Left renal pelvis (tissue), 4 donors: ENCODE results near the gene FBXW11. TPM values are rescaled to one million over a fixed set of nuclear protein-coding genes. Genes with fewer than 3 reads are reported as not detected.
"Not testable (repeated sequence)": the region's sequence is repeated elsewhere in the genome, so short reads cannot be mapped to it uniquely, and the experiment has no call there.

Experiments used
- DNase-seq, 4 donors: peaks; one replicate each; pipeline ENCODE4 v3.0.0-alpha.2; 2013; ENCODE audit warnings: low read depth in 4 of 4, low spot score in 3 of 4
- polyA plus RNA-seq, 4 donors: library from polyadenylated mRNA; unstranded; fragments of 120-200 nt; gene quantifications; one replicate each; pipeline ENCODE4 v1.2.1, GENCODE V29; 2013; ENCODE audit not compliant: insufficient read length in 4 of 4

Gene FBXW11
- polyA plus RNA-seq, 4 donors, result 51.8 to 62.2 (median 55.3) TPM

GRCh38 chr5:172020110-172020786 lies 13.8 kb upstream of the FBXW11 start:
- not testable (repeated sequence) for DNase-seq

DNA sequence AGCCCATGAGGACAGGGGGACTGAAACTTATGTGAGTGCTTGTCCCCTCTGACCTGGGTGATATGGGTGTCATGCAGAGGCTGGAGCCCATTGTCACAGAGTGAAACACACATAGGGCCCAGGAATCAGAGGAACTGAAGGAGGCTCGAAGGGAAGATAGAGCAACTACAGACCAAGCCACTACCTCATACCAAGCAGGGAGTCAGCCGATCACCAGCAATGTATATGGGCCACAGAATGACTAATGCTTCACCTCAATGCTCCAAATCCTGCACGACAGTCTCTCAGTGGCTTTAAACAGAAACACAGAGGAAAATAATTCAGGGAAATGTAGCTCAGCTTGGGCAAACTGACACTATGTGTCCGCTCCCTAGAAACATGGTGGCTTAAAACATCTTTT lies 8.9 kb upstream of the FBXW11 start:
- no peak for DNase-seq

GRCh38 chr5:172010278-172010677 lies 3.8 kb upstream of the FBXW11 start:
- DNase-seq, result no peak

DNA sequence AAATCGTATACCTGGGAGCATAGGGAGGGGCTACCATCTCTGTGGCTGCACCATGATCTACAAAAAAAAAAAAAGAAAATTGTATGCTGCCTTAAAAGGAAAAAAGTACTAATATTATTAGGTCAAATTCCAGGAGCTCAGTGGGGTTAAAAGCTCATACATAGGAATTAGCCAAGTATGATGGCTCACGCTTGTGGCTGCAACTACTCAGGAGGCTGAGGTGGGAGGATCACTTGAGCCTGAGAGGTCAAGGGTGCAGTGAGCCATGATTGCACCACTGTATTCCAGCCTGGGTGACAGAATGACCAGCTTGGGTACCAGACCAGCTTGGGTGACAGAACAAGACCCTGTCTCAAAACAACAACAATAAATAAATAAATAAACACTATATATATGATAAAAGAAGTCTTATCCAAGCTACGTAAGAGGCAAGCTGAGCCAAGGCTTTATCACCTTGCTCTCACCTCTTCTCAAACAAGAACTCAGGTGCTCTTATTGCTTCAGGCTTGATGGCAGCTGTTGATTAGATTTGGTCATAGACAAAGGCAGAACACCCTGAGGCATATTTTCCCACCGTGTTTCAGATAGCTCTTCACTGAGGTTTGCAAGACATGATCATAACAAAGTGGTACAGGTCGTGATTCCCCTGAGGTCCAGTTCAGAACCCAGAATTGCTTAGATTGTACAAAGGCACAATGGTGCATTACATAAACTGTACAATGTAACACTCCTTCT lies 3.3 kb upstream of the FBXW11 start:
- no peak for DNase-seq

- DNase-seq, result no peak
These were observed 2.3 kb upstream of the FBXW11 start for GRCh38 chr5:172008689-172009141.

- no peak for DNase-seq
These were observed 1.6 kb upstream of the FBXW11 start for GRCh38 chr5:172008111-172008455.

GRCh38 chr5:172007175-172008110 lies 1.0 kb upstream of the FBXW11 start:
- no peak for DNase-seq

GRCh38 chr5:172005708-172006320 lies 624 bp downstream of the FBXW11 start:
- DNase-seq, result peak in 1 of 4 donors; percentile 29

DNA sequence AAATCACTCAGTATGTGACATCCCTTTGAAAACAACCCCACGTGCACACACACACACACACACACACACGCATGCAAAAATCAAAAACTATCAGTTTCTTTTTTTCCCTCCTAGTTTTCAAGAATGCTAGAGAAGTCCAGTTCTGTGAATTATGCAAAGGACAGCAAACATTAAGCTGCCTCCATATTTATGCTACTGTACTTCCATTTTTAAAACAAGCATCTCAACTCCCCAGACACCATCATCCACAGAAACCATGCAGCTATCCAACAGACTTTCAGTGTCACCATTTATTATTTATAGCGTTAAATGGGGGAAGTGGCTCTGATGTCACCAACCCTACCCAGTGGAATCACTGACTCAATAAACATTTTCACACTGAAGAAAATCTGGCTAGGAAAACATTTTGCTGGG lies 1.6 kb downstream of the FBXW11 start:
- DNase-seq, result no peak

- no peak for DNase-seq
These were observed 2.7 kb downstream of the FBXW11 start for GRCh38 chr5:172003746-172004145.

GRCh38 chr5:172002840-172003512 lies 3.5 kb downstream of the FBXW11 start:
- no peak for DNase-seq

- DNase-seq, result no peak
These were observed 4.1 kb downstream of the FBXW11 start for GRCh38 chr5:172002310-172002709.

- DNase-seq, result no peak
These were observed 6.6 kb downstream of the FBXW11 start for GRCh38 chr5:171999877-172000276.

GRCh38 chr5:171999100-171999499 lies 7.3 kb downstream of the FBXW11 start:
- no peak for DNase-seq

DNA sequence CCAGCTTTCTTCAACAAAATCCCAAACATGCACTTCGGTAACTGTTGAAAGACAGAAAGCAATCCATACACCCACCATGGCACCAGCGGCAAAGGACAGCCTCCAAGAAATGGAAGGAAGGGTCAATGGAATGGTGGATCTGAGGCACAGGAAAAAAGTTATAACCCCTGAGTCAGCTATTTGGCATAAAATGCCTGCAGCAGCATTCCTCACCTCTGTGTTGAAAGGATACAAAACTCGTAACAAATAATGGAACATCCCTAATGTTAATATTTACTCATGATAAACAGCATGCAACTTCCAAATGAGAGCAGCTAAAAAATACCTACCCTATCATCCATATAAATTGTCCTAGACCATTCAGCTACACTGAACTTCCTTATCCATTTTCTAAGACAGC lies 9.4 kb downstream of the FBXW11 start:
- no peak for DNase-seq

- DNase-seq, result no peak
These were observed 13.6 kb downstream of the FBXW11 start for GRCh38 chr5:171992813-171993212.

GRCh38 chr5:171992305-171992704 lies 14.1 kb downstream of the FBXW11 start:
- DNase-seq, result no peak

GRCh38 chr5:171990713-171991015 lies 15.8 kb downstream of the FBXW11 start:
- DNase-seq, result no peak

GRCh38 chr5:171989946-171990712 lies 16.3 kb downstream of the FBXW11 start:
- no peak for DNase-seq

GRCh38 chr5:171989276-171989675 lies 17.2 kb downstream of the FBXW11 start:
- DNase-seq, result no peak
